ENCODE results near the gene SMAD5.

SMAD5 gene

DNA sequence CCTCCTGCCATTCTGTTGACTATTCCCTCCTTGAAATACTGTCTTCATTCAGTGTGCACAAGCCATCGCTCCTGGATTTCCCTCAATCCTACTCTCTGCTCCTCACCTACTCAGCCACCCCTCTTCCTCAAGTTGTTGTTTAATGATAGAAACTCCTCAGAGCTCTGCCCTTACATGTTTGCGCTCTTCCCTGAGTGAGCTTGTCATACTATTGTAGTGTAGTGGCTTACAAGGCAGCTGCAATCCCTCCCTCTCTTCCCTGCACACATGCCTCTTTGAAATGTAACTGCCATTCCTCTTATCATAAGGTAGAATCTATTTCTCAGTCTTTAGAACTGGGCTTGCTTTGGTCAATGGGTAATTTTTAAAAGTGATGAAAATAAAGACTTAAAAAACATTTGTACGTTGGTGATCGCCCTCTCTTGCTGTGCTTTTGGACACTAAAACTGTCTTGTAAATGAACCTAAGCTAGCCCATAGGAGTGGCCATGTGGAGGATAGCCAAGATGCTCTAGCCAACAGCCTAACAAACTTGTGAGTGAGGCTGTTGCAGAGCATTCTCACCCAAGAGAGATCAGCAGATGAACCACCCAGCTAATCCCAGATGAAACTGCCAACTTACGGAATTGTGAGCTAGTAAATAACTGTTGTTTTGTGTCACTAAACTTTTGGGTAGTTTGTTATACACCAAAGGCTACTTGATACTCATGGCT lies 18.1 kb upstream of the SMAD5 start:
- CTCF ChIA-PET = interaction anchor here (1.2 kb wide), 1 partner anchor 59 kb away, joined by 4 read pairs; no protein-coding TSS in a partner anchor
- Histone ChIP-seq H3K4me3 (ENCODE audit: low read depth, low read length) (no peak overlapping the region), H3K36me3 (ENCODE audit: control insufficient read depth in 2 of 2, insufficient read depth in 1 of 2, low read length in 2 of 2) (no peaks in the 10 kb centered on the region), H3K27ac (ENCODE audit: extremely low read depth, low read depth, low read length) (no peak overlapping the region), H3K9me3 (ENCODE audit: control insufficient read depth, insufficient read depth, low read depth, low read length) (no peaks in the 10 kb centered on the region), H3K4me1 (ENCODE audit: control insufficient read depth, insufficient read depth, low read length) (no peaks in the 10 kb centered on the region)
- POLR2A ChIA-PET = interaction anchor here (1.1 kb wide), 1 partner anchor 13 kb away, joined by 3 read pairs; no protein-coding TSS in a partner anchor
- TF ChIP-seq ZBTB26 (tag by site-specific recombination; optimal IDR thresholded peaks at IDR 0.05) = no peak
- no peak for TF ChIP-seq AEBP2 (tag by site-specific recombination; IDR thresholded peaks at IDR 0.05; ENCODE audit: borderline replicate concordance)
- no peak for TF ChIP-seq ZNF354C (tag by site-specific recombination; IDR thresholded peaks at IDR 0.05; ENCODE audit: borderline replicate concordance, low read depth)
- TF ChIP-seq KLF7 (tag by site-specific recombination; IDR thresholded peaks at IDR 0.05; ENCODE audit: borderline replicate concordance) = no peak

GRCh38 chr5:136115183-136115865 lies 17.3 kb upstream of the SMAD5 start:
- ChIA-PET CTCF (interaction anchor here (1.2 kb wide), 1 partner anchor 59 kb away, joined by 4 read pairs; no protein-coding TSS in a partner anchor), POLR2A (interaction anchor here (1.1 kb wide), 2 partner anchors 11 to 14 kb away, joined by 3 read pairs; no protein-coding TSS in a partner anchor)

GRCh38 chr5:136120529-136120928 lies 12.1 kb upstream of the SMAD5 start:
- Histone ChIP-seq H3K4me3 (ENCODE audit: low read depth, low read length) (no peak overlapping the region), H3K9me3 (ENCODE audit: control insufficient read depth, insufficient read depth, low read depth, low read length) (no peaks in the 10 kb centered on the region), H3K27ac (ENCODE audit: extremely low read depth, low read depth, low read length) (no peak overlapping the region), H3K4me1 (ENCODE audit: control insufficient read depth, insufficient read depth, low read length) (peaks cover 3% of the 10 kb centered on the region), H3K36me3 (ENCODE audit: control insufficient read depth in 2 of 2, insufficient read depth in 1 of 2, low read length in 2 of 2) (no peaks in the 10 kb centered on the region)
- POLR2A ChIA-PET = no interaction called here
- CTCF ChIA-PET = no interaction called here
- TF ChIP-seq ZNF114 (tag by site-specific recombination; IDR thresholded peaks at IDR 0.05) (no peak), ZNF274 (IDR thresholded peaks at IDR 0.05; ENCODE audit: low read length) (no peak), ZNF274 (tag by site-specific recombination; IDR thresholded peaks at IDR 0.05; ENCODE audit: borderline replicate concordance) (no peak), EGR2 (tag by site-specific recombination; IDR thresholded peaks at IDR 0.05; ENCODE audit: low read depth) (0 out of 2 replicates have a peak, but pooled peaks have one; percentile 9)
- TF ChIP-seq, protein P1, sequence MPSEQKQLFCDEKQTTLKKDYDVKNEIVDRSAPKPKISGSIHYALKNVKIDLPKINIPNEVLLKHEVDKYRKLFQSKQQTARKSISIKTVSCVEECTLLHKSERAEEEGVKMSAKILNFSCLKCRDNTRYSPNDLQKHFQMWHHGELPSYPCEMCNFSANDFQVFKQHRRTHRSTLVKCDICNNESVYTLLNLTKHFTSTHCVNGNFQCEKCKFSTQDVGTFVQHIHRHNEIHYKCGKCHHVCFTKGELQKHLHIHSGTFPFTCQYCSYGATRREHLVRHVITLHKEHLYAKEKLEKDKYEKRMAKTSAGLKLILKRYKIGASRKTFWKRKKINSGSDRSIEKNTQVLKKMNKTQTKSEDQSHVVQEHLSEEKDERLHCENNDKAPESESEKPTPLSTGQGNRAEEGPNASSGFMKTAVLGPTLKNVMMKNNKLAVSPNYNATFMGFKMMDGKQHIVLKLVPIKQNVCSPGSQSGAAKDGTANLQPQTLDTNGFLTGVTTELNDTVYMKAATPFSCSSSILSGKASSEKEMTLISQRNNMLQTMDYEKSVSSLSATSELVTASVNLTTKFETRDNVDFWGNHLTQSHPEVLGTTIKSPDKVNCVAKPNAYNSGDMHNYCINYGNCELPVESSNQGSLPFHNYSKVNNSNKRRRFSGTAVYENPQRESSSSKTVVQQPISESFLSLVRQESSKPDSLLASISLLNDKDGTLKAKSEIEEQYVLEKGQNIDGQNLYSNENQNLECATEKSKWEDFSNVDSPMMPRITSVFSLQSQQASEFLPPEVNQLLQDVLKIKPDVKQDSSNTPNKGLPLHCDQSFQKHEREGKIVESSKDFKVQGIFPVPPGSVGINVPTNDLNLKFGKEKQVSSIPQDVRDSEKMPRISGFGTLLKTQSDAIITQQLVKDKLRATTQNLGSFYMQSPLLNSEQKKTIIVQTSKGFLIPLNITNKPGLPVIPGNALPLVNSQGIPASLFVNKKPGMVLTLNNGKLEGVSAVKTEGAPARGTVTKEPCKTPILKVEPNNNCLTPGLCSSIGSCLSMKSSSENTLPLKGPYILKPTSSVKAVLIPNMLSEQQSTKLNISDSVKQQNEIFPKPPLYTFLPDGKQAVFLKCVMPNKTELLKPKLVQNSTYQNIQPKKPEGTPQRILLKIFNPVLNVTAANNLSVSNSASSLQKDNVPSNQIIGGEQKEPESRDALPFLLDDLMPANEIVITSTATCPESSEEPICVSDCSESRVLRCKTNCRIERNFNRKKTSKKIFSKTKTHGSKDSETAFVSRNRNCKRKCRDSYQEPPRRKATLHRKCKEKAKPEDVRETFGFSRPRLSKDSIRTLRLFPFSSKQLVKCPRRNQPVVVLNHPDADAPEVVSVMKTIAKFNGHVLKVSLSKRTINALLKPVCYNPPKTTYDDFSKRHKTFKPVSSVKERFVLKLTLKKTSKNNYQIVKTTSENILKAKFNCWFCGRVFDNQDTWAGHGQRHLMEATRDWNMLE (tag by site-specific recombination; conservative IDR thresholded peaks at IDR 0.05; ENCODE audit: low read depth) = no peak

More at GRCh38 chr5:136115183-136115865, 17.3 kb upstream of the SMAD5 start:
- TF ChIP-seq TCF7L2 (IDR thresholded peaks at IDR 0.05; ENCODE audit: borderline replicate concordance, low read depth, low read length) = no peak
- no peak for TF ChIP-seq ZNF843 (tag by site-specific recombination; IDR thresholded peaks at IDR 0.05)
- TF ChIP-seq ZNF560 (tag by site-specific recombination; IDR thresholded peaks at IDR 0.05; ENCODE audit: borderline replicate concordance) = no peak
- no peak for TF ChIP-seq ZNF19 (tag by site-specific recombination; IDR thresholded peaks at IDR 0.05; ENCODE audit: low read depth)
- no peak for TF ChIP-seq ZNF324 (tag by site-specific recombination; IDR thresholded peaks at IDR 0.05)
- TF ChIP-seq ZNF146 (tag by site-specific recombination; IDR thresholded peaks at IDR 0.05) = no peak
- TF ChIP-seq TSHZ1 (tag by site-specific recombination; IDR thresholded peaks at IDR 0.05; ENCODE audit: borderline replicate concordance) = no peak
- no peak for TF ChIP-seq ZFP41 (tag by site-specific recombination; IDR thresholded peaks at IDR 0.05; ENCODE audit: borderline replicate concordance)
- H3K4me3 ChIP-seq (ENCODE audit: low read depth, low read length) = no peak overlapping the region
- no peaks in the 10 kb centered on the region for H3K36me3 ChIP-seq (ENCODE audit: control insufficient read depth in 2 of 2, insufficient read depth in 1 of 2, low read length in 2 of 2)
- H3K27ac ChIP-seq (ENCODE audit: extremely low read depth, low read depth, low read length) = no peak overlapping the region
- H3K4me1 ChIP-seq (ENCODE audit: control insufficient read depth, insufficient read depth, low read length) = no peaks in the 10 kb centered on the region
- no peaks in the 10 kb centered on the region for H3K9me3 ChIP-seq (ENCODE audit: control insufficient read depth, insufficient read depth, low read depth, low read length)

Data from HEK293 (cell line).